ENCODE measurements around the gene SMTNL2.

GRCh38 chr17:4559966-4560365, 24.4 kb upstream of the SMTNL2 start:
- TF ChIP-seq, protein P1, sequence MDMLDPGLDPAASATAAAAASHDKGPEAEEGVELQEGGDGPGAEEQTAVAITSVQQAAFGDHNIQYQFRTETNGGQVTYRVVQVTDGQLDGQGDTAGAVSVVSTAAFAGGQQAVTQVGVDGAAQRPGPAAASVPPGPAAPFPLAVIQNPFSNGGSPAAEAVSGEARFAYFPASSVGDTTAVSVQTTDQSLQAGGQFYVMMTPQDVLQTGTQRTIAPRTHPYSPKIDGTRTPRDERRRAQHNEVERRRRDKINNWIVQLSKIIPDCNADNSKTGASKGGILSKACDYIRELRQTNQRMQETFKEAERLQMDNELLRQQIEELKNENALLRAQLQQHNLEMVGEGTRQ (IDR thresholded peaks at IDR 0.05; ENCODE audit: low read depth, low read length), result no peak
- no peak for TF ChIP-seq CTCF (conservative IDR thresholded peaks at IDR 0.05; ENCODE audit: low read depth, low read length)
- no peak for TF ChIP-seq RAD21 (IDR thresholded peaks at IDR 0.05; ENCODE audit: low read length)
- no peak for TF ChIP-seq POLR2A (IDR thresholded peaks at IDR 0.05; ENCODE audit: low read depth, low read length)
- no peak for TF ChIP-seq MXI1 (IDR thresholded peaks at IDR 0.05; ENCODE audit: borderline replicate concordance, low read depth, low read length)
- TF ChIP-seq CEBPB (IDR thresholded peaks at IDR 0.05; ENCODE audit: low read depth, low read length), result no peak
- TF ChIP-seq RFX5 (IDR thresholded peaks at IDR 0.05; ENCODE audit: low read depth, low read length), result no peak
- no peak for TF ChIP-seq BHLHE40 (IDR thresholded peaks at IDR 0.05; ENCODE audit: low read depth, low read length)
- TF ChIP-seq SMC3 (IDR thresholded peaks at IDR 0.05; ENCODE audit: low read depth, low read length), result no peak

All from IMR-90 (cell line).